Measurements from ENCODE around the gene FST.

FST gene

DNA sequence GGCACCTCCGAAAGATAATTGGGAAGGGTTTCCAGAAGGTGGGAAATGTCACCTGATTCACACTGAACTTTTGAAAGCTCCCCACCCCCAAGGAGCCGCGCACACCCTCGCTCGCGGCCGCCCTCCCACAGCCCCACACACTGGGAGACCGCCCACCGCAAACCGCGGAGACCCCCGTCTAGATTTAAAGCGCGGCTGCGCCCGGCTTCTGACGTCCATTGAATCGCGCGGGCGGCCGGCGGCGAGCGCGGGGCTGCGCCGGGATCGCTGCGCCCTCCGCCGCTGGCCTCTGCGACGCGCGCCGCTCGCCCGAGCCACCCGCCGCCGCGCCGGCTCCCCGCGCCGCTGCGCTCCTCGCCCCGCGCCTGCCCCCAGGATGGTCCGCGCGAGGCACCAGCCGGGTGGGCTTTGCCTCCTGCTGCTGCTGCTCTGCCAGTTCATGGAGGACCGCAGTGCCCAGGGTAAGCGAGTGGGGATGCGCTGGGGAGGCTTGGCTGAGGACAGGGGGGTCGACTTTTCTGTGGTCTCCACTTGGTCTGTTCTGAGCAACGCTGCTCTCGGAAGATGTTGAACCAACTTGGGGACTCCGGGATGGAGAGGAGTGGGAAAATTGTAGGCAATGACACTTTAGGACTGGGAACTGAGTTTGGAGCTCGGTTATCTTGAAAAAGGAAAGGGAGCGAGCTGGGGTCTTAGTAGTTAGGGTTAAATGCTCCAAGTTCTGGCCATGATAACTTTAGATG lies at the start of gene FST:
FST (plus strand) TSS at position 214 of the 743 bp plus-strand sequence; CDS start at position 377, 163 bp downstream.
- DNase-seq (ENCODE audit: low read depth in 2 of 2), result peak; percentile 47 to 48
- TF ChIP-seq, protein P1, sequence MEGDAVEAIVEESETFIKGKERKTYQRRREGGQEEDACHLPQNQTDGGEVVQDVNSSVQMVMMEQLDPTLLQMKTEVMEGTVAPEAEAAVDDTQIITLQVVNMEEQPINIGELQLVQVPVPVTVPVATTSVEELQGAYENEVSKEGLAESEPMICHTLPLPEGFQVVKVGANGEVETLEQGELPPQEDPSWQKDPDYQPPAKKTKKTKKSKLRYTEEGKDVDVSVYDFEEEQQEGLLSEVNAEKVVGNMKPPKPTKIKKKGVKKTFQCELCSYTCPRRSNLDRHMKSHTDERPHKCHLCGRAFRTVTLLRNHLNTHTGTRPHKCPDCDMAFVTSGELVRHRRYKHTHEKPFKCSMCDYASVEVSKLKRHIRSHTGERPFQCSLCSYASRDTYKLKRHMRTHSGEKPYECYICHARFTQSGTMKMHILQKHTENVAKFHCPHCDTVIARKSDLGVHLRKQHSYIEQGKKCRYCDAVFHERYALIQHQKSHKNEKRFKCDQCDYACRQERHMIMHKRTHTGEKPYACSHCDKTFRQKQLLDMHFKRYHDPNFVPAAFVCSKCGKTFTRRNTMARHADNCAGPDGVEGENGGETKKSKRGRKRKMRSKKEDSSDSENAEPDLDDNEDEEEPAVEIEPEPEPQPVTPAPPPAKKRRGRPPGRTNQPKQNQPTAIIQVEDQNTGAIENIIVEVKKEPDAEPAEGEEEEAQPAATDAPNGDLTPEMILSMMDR (IDR thresholded peaks at IDR 0.05; ENCODE audit: low read depth, low read length), result no peak
- peak within 1 kb of the TSS; percentile 72 to 86 for H3K4me3 ChIP-seq (replicated peaks in 1 of 2; ENCODE audit: low read depth in 2 of 2, low read length in 2 of 2)

DNA sequence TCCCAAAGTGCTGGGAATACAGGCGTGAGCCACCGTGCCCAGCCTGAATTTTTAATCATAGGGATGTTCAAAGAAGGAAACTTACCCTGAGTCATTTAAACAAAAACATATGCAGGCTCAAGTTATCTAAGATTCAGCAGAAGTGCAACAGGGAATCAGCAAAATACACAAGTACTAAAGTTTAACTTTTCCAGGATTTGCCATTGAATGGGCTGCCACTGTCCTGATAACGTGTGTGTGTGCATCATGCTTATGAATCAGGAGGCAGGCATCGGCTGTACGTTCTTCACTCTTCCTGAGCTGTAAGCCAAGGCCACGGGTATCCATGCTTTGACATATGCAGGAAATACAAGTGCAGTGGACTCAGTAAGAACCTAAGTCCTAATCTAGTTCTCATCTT lies 48.8 kb upstream of the FST start:
- DNase-seq (ENCODE audit: low read depth in 2 of 2), result peak; percentile 33 to 53
- no peak overlapping the region for H3K4me3 ChIP-seq (replicated peaks in 1 of 2; ENCODE audit: low read depth in 2 of 2, low read length in 2 of 2)
- TF ChIP-seq, protein P1 (IDR thresholded peaks at IDR 0.05; ENCODE audit: low read depth, low read length), result no peak

DNA sequence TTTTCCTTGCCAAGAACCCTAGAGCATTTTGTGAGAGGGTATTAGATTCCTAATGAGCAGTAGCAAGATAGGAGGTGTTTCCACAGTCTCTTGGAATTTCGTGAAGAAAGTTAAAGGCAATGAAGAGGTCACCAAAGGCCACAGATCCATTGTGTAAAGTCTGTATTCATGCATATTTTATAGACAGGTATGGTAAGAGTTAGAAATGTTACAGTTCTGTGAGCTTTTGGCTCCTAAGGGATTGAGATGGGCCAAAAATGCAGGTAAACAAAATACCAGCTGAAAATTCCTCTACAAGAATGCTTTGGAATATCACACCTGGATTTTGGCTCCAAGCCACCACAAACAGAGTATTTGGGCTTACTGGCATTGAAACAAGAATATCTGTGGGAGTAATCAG lies 47.4 kb upstream of the FST start:
- H3K4me3 ChIP-seq (replicated peaks in 1 of 2; ENCODE audit: low read depth in 2 of 2, low read length in 2 of 2), result no peak overlapping the region
- no peak for DNase-seq (ENCODE audit: low read depth in 2 of 2)
- TF ChIP-seq, protein P1 (IDR thresholded peaks at IDR 0.05; ENCODE audit: low read depth, low read length), result no peak

DNA sequence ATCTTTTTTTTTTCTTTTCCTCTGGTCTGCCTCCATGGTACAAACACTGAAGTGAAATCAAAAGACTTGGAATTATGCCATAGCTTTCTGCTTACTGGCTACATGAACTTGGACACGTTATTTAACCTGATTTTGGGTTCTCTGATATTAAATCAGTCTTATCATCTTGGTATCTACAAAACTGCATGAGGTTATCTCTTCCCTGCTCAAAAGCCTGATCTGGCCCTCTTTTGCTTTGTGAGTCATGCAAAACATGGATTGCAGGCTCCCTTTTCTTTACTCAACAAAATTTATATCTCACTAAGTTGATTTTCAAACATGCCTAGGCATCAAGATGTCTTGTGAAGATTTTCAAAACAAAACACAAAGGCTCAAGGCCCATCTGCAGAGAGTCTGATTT lies 45.9 kb upstream of the FST start:
- DNase-seq (ENCODE audit: low read depth in 2 of 2), result no peak
- TF ChIP-seq, protein P1 (IDR thresholded peaks at IDR 0.05; ENCODE audit: low read depth, low read length), result no peak

DNA sequence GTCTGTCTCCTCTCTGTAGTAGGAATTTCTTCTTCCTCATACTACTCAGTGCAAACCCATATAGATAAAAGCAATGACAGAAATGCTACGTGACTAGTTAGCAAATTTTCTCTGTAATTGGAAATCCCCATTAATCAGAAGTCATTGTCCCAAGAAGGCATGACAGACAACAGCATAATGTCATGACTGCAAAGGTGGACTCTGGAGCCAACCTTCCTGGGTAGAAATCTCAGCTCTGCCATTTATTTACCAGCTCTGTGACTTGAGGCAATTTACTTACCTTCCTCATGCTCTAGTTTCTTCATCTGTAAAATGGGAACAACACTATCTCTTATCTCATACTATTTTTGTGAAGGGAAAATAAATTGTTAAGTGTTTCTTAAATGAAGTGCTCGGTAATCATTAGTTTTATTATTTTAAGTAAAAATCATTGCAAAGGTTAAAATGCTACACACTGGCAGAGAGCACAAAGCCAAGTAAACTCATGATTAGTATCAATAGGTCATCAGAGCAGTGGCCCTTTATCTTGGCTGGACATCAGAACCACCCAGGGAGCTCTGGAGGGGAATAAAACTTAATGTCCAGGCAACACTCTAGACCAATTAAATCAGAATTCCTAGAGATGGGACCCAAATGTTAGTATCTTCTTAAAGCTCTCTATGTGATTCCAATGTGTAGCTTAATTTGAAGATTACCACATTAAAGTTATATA lies 43.8 kb upstream of the FST start:
- no peak overlapping the region for H3K4me3 ChIP-seq (replicated peaks in 1 of 2; ENCODE audit: low read depth in 2 of 2, low read length in 2 of 2)
- no peak for DNase-seq (ENCODE audit: low read depth in 2 of 2)
- TF ChIP-seq, protein P1 (IDR thresholded peaks at IDR 0.05; ENCODE audit: low read depth, low read length), result no peak

More for the DNA sequence above, 45.9 kb upstream of the FST start:
- no peak overlapping the region for H3K4me3 ChIP-seq (replicated peaks in 1 of 2; ENCODE audit: low read depth in 2 of 2, low read length in 2 of 2)

GRCh38 chr5:53438079-53438478 lies 42.4 kb upstream of the FST start:
- no peak overlapping the region for H3K4me3 ChIP-seq (replicated peaks in 1 of 2; ENCODE audit: low read depth in 2 of 2, low read length in 2 of 2)
- TF ChIP-seq, protein P1 (IDR thresholded peaks at IDR 0.05; ENCODE audit: low read depth, low read length), result no peak
- DNase-seq (ENCODE audit: low read depth in 2 of 2), result no peak

Measured in cardiac fibroblast (primary cell).